Stomach (tissue), 9 donors: ENCODE results near the gene APOBEC3A. TPM values are rescaled to one million over a fixed set of nuclear protein-coding genes. Genes with fewer than 3 reads are reported as not detected.
A peak's percentile ranks its signal among the peaks of the same experiment; 100 is the strongest.
"Not testable (repeated sequence)": the region's sequence is repeated elsewhere in the genome, so short reads cannot be mapped to it uniquely, and the experiment has no call there.

Experiments used
- DNase-seq, 2 donors: peaks; one replicate each; pipeline versions ENCODE4 v3.0.0 to v3.0.0-alpha.2; 2013 to 2019
- H3K27ac ChIP-seq, 5 donors: fragments of 200-600 bp in 4 of 5; sonication (generic) in 4 of 5; one replicate each; pipeline ENCODE4 v1.5.1; 2013 to 2019; ENCODE audit warnings: mild to moderate bottlenecking in 1 of 5, moderate library complexity in 1 of 5
- H3K27me3 ChIP-seq, 3 donors: fragments of 200-600 bp; sonication (generic); one replicate each; pipeline ENCODE4 v1.5.1; 2017 to 2019; ENCODE audit warnings: mixed run types in 1 of 3
- H3K36me3 ChIP-seq, 4 donors: fragments of 200-600 bp; sonication (generic); 1 replicate in 3 of 4; 2 replicates in 1 of 4; pipeline ENCODE4 v1.5.1; 2016 to 2019
- H3K4me1 ChIP-seq, 4 donors: fragments of 200-600 bp; sonication (generic); one replicate each; pipeline ENCODE4 v1.5.1; 2016 to 2019
- H3K4me3 ChIP-seq, 4 donors: fragments of 200-600 bp; sonication (generic) in 3 of 4; one replicate each; pipeline ENCODE4 v1.5.1; 2016 to 2019; ENCODE audit warnings: mild to moderate bottlenecking in 1 of 4
- H3K9me3 ChIP-seq, 4 donors: fragments of 200-600 bp; sonication (generic); one replicate each; pipeline ENCODE4 v1.5.1; 2016 to 2019
- EP300 ChIP-seq: sonication (generic); formaldehyde crosslinking; IDR thresholded peaks from one replicate; pipeline ENCODE4 v1.6.1; 2017; ENCODE audit warnings: antibody characterized with exemption
- POLR2A ChIP-seq, 4 donors: fragments of 450-650 bp; IDR thresholded peaks; one replicate each; pipeline ENCODE4 v1.6.1; 2016; ENCODE audit warnings: antibody characterized with exemption in 4 of 4, control low read depth in 2 of 4, mild to moderate bottlenecking in 1 of 4, moderate library complexity in 1 of 4
- POLR2AphosphoS5 ChIP-seq, 3 donors: sonication (generic); formaldehyde crosslinking; IDR thresholded peaks; one replicate each; pipeline ENCODE4 v1.6.1; 2016; ENCODE audit warnings: antibody characterized with exemption in 3 of 3
- WGBS, 5 donors: extraction: QIAGEN DNeasy Blood & Tissue Kit in 3 of 5; methylation state at CpG; one replicate each; pipeline versions ENCODE4 v1.1.5 to v1.1.7; 2013 to 2018; 5-methylcytosine and 5-hydroxymethylcytosine counted together
- intact Hi-C: fragments of 100-400 bp; cut with DNase I; formaldehyde crosslinking; loops from one replicate; pipeline ENCODE4 v1.15.1; 2023; ENCODE audit warnings: low total_unique reads
- polyA plus RNA-seq, 3 donors: library from polyadenylated mRNA; stranded (reverse); fragments of 200-250 nt; gene quantifications; one replicate each; pipeline ENCODE4 v1.2.3, GENCODE V29; 2013
- total RNA-seq, 5 donors: library from RNA; depleted of rRNA; stranded (reverse); fragments of >200 nt; gene quantifications; one replicate each; pipeline versions ENCODE4 v1.1.0 to v1.2.3, GENCODE V29; 2014 to 2016
- TF ChIP-seq, protein P1 (sequence below), 7 experiments: fragments of 450-650 bp in 4 of 7; fragments of 200-600 bp in 3 of 7; sonication (generic) in 3 of 7; IDR thresholded peaks; one replicate each; pipeline ENCODE4 v1.5.1; 2016 to 2019; ENCODE audit warnings: antibody characterized with exemption in 7 of 7, control low read depth in 2 of 7, mild to moderate bottlenecking in 1 of 7
- donor health status: healthy with polysubstance abuse.
- donor health status: Bipolar disorder and iron deficiency.
- donor health status: healthy.

Gene APOBEC3A
- total and polyA plus RNA-seq, 8 donors: 1.2 to 3.3 (median 1.8) TPM; not detected in 4

- no peak for TF ChIP-seq POLR2AphosphoS5 (IDR thresholded peaks at IDR 0.05)
- no peak for TF ChIP-seq EP300
- H3K4me3 ChIP-seq: no peak overlapping the region
- WGBS, 5 donors: 75 to 95% (median 77%) methylated on average over 5 of the region's 5 CpGs
- H3K4me1 ChIP-seq: peaks cover 0 to 10% (median 0%) of the 10 kb centered on the region in 4 donors
- H3K36me3 ChIP-seq: no peaks in the 10 kb centered on the region
- H3K27me3 ChIP-seq: peaks cover 0 to 27% (median 0%) of the 10 kb centered on the region in 3 donors
- DNase-seq: peak in 1 of 2 donors; percentile 18
- peak overlapping the region in 1 of 5 donors; percentile 28 for H3K27ac ChIP-seq
- intact Hi-C loops: no loop called here
- no peaks in the 10 kb centered on the region for H3K9me3 ChIP-seq
Measured at GRCh38 chr22:38942702-38943101, 14.7 kb upstream of the APOBEC3A start.

- H3K4me1 ChIP-seq: peaks cover 0 to 10% (median 0%) of the 10 kb centered on the region in 4 donors
- intact Hi-C loops: no loop called here
- peak overlapping the region in 1 of 5 donors; percentile 28 for H3K27ac ChIP-seq
- peak in 1 of 2 donors; percentile 17 for DNase-seq
- peaks cover 0 to 27% (median 0%) of the 10 kb centered on the region in 3 donors for H3K27me3 ChIP-seq
- 50 to 71% (median 62%) methylated on average over 9 of the region's 9 CpGs for WGBS, 5 donors
- H3K4me3 ChIP-seq: no peak overlapping the region
- H3K9me3 ChIP-seq: no peaks in the 10 kb centered on the region
- TF ChIP-seq EP300: no peak
- no peak for TF ChIP-seq POLR2AphosphoS5 (IDR thresholded peaks at IDR 0.05)
- TF ChIP-seq, protein P1, sequence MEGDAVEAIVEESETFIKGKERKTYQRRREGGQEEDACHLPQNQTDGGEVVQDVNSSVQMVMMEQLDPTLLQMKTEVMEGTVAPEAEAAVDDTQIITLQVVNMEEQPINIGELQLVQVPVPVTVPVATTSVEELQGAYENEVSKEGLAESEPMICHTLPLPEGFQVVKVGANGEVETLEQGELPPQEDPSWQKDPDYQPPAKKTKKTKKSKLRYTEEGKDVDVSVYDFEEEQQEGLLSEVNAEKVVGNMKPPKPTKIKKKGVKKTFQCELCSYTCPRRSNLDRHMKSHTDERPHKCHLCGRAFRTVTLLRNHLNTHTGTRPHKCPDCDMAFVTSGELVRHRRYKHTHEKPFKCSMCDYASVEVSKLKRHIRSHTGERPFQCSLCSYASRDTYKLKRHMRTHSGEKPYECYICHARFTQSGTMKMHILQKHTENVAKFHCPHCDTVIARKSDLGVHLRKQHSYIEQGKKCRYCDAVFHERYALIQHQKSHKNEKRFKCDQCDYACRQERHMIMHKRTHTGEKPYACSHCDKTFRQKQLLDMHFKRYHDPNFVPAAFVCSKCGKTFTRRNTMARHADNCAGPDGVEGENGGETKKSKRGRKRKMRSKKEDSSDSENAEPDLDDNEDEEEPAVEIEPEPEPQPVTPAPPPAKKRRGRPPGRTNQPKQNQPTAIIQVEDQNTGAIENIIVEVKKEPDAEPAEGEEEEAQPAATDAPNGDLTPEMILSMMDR (IDR thresholded peaks at IDR 0.05): no peak
- TF ChIP-seq POLR2A (IDR thresholded peaks at IDR 0.05): no peak
- no peaks in the 10 kb centered on the region for H3K36me3 ChIP-seq
Measured at GRCh38 chr22:38943201-38943600, 14.2 kb upstream of the APOBEC3A start.

DNA sequence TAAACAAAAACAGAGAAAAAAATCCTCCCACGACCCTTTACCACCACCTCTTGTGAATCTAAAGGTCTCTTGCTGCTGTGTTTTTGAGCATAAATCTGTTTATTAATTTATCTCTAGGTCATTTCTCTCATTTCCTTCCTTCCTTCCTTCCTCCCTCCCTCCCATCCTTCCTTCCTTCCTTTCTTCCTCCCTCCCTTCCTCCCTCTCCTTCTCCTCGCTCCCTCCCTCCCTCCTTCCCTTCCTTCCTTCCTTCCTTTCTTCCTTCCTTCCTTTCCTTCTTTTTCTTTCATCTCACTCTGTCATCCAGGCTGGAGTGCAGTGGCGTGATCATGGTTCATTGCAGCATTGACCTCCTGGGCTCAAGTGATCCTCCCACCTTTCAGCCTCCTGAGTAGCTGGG lies 13.5 kb upstream of the APOBEC3A start:
- no peak for DNase-seq
- no peaks in the 10 kb centered on the region for H3K9me3 ChIP-seq
- H3K27me3 ChIP-seq: peaks cover 0 to 27% (median 0%) of the 10 kb centered on the region in 3 donors
- H3K36me3 ChIP-seq: no peaks in the 10 kb centered on the region
- H3K4me3 ChIP-seq: no peak overlapping the region
- 71 to 89% (median 80%) methylated on average over 3 of the region's 3 CpGs for WGBS, 5 donors
- intact Hi-C loops: no loop called here
- no peak overlapping the region for H3K27ac ChIP-seq
- peaks cover 0 to 10% (median 0%) of the 10 kb centered on the region in 4 donors for H3K4me1 ChIP-seq
- no peak for TF ChIP-seq POLR2A (IDR thresholded peaks at IDR 0.05)
- no peak for TF ChIP-seq POLR2AphosphoS5 (IDR thresholded peaks at IDR 0.05)
- TF ChIP-seq, protein P1 (IDR thresholded peaks at IDR 0.05): no peak
- no peak for TF ChIP-seq EP300

- peaks cover 0 to 27% (median 0%) of the 10 kb centered on the region in 3 donors for H3K27me3 ChIP-seq
- no peaks in the 10 kb centered on the region for H3K9me3 ChIP-seq
- H3K4me3 ChIP-seq: no peak overlapping the region
- no peak overlapping the region for H3K27ac ChIP-seq
- TF ChIP-seq POLR2A (IDR thresholded peaks at IDR 0.05) (no peak), POLR2AphosphoS5 (IDR thresholded peaks at IDR 0.05) (no peak), EP300 (no peak)
- TF ChIP-seq, protein P1 (IDR thresholded peaks at IDR 0.05): no peak
- DNase-seq: peak; percentile 0 to 3
- H3K4me1 ChIP-seq: peaks cover 0 to 10% (median 0%) of the 10 kb centered on the region in 4 donors
- intact Hi-C loops: no loop called here
- no peaks in the 10 kb centered on the region for H3K36me3 ChIP-seq
- 85 to 100% (median 92%) methylated on average over 4 to 7 of the region's 7 CpGs for WGBS, 5 donors
Measured at GRCh38 chr22:38944653-38945052, 12.8 kb upstream of the APOBEC3A start.

GRCh38 chr22:38945706-38946338 lies 11.6 kb upstream of the APOBEC3A start:
- peak in 1 of 2 donors; percentile 26 for DNase-seq
- Histone ChIP-seq H3K4me1 (peaks cover 0 to 10% (median 0%) of the 10 kb centered on the region in 4 donors), H3K27me3 (peaks cover 0 to 27% (median 0%) of the 10 kb centered on the region in 3 donors)
- H3K9me3 ChIP-seq, intact Hi-C loops, H3K4me3 ChIP-seq, H3K36me3 ChIP-seq, H3K27ac ChIP-seq: not testable (repeated sequence)
